PC-9 (cell line): ENCODE data around the gene KIR3DL3.

Experiments used
- CTCF ChIP-seq: fragments of 200-600 bp; sonication (generic); conservative IDR thresholded peaks from 2 replicates; pipeline ENCODE4 v1.6.1; 2017; ENCODE audit warnings: mixed run types, antibody characterized with exemption, mild to moderate bottlenecking, moderate library complexity
- EZH2 ChIP-seq: fragments of 200-600 bp; sonication (generic); IDR thresholded peaks from 2 replicates; pipeline ENCODE4 v1.8.0; 2017; ENCODE audit warnings: antibody characterized with exemption, low read depth

- no peak for TF ChIP-seq CTCF
- no peak for TF ChIP-seq EZH2
Measured at GRCh38 chr19:54727562-54727961, 3.3 kb downstream of the KIR3DL3 start.
